DND-41 (cell line): ENCODE measurements around the gene LAS1L.

Experiments used
- EZH2 ChIP-seq: IDR thresholded peaks from 3 replicates; pipeline ENCODE4 v1.6.1; 2012; ENCODE audit warnings: borderline replicate concordance, low read depth, mild to moderate bottlenecking, moderate library complexity, low read length, inconsistent platforms; ENCODE audit not compliant: severe bottlenecking
- TF ChIP-seq, protein P1 (sequence below): IDR thresholded peaks from 2 replicates; pipeline ENCODE4 v1.5.1; 2012; ENCODE audit warnings: borderline replicate concordance, low read length, moderate library complexity, mild to moderate bottlenecking; ENCODE audit not compliant: poor library complexity, severe bottlenecking; ENCODE audit errors: extremely low read depth

DNA sequence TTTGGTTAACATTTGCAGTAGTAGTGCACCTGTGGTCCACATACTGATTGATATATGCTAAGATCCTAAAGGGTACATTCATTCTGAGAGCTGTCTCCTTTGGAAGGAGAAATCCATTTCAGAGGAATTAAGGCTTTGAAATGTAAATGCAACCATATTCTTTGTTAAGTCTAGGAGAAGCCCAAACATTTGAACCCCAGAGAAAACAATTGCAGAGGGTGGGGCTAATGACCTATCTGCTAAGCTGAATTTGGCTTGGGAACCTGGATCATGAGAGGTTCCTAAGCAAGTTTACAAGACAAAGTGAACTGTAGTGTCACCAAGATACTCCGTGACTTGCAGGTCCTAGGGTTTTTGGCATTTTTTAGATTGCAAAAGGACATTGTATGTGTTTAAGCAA, 41.2 kb downstream of the LAS1L start:
- TF ChIP-seq, protein P1, sequence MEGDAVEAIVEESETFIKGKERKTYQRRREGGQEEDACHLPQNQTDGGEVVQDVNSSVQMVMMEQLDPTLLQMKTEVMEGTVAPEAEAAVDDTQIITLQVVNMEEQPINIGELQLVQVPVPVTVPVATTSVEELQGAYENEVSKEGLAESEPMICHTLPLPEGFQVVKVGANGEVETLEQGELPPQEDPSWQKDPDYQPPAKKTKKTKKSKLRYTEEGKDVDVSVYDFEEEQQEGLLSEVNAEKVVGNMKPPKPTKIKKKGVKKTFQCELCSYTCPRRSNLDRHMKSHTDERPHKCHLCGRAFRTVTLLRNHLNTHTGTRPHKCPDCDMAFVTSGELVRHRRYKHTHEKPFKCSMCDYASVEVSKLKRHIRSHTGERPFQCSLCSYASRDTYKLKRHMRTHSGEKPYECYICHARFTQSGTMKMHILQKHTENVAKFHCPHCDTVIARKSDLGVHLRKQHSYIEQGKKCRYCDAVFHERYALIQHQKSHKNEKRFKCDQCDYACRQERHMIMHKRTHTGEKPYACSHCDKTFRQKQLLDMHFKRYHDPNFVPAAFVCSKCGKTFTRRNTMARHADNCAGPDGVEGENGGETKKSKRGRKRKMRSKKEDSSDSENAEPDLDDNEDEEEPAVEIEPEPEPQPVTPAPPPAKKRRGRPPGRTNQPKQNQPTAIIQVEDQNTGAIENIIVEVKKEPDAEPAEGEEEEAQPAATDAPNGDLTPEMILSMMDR: no peak
- no peak for TF ChIP-seq EZH2
